Activated T-cell treated with anti-CD3 and anti-CD28 coated beads for 48 hours (primary cell): Measurements from ENCODE around the gene OR4K14.
"Not testable (repeated sequence)": the region's sequence is repeated elsewhere in the genome, so short reads cannot be mapped to it uniquely, and the experiment has no call there.

Experiments
- DNase-seq: peaks from one replicate; pipeline ENCODE4 v3.0.0-alpha.2; 2020; ENCODE audit warnings: low read depth

Gene OR4K14

GRCh38 chr14:20019257-20019865, at the start of gene OR4K14:
TSS of gene OR4K14 (minus strand) at chr14:20019307. CDS start at chr14:20015193, 4,114 bp downstream.
- DNase-seq = no peak

- DNase-seq = no peak
Observed at GRCh38 chr14:20059745-20060144, 40.6 kb upstream of the OR4K14 start, which contains the start of gene OR4L1. TSS of gene OR4L1 (plus strand) at chr14:20060045. CDS start at chr14:20060045, 0 bp downstream.

GRCh38 chr14:20048202-20048601, 29.1 kb upstream of the OR4K14 start:
- no peak for DNase-seq

GRCh38 chr14:20044243-20044642, 25.1 kb upstream of the OR4K14 start:
- no peak for DNase-seq

GRCh38 chr14:20035938-20036337, 16.8 kb upstream of the OR4K14 start, which contains the start of gene OR4K13:
TSS of gene OR4K13 (minus strand) at chr14:20036038. CDS start at chr14:20034758, 1,280 bp downstream.
- no peak for DNase-seq

GRCh38 chr14:20035449-20035848, 16.3 kb upstream of the OR4K14 start:
- no peak for DNase-seq

- DNase-seq = no peak
Observed at GRCh38 chr14:20031058-20031457, 12.0 kb upstream of the OR4K14 start.

GRCh38 chr14:20008156-20008555, 11.0 kb downstream of the OR4K14 start:
- DNase-seq = no peak

GRCh38 chr14:20002319-20002718, 16.8 kb downstream of the OR4K14 start:
- DNase-seq = no peak

GRCh38 chr14:20001863-20002262, 17.2 kb downstream of the OR4K14 start, which contains the start of gene OR4Q2:
TSS of gene OR4Q2 (plus strand) at chr14:20002163.
- DNase-seq = no peak

GRCh38 chr14:19993438-19993837, 25.7 kb downstream of the OR4K14 start:
- DNase-seq = no peak

GRCh38 chr14:19975291-19975690, 43.8 kb downstream of the OR4K14 start, which contains the start of gene OR4K15:
TSS of gene OR4K15 (plus strand) at chr14:19975591. CDS start at chr14:19975591, 0 bp downstream.
- no peak for DNase-seq

- no peak for DNase-seq
Observed at GRCh38 chr14:19974844-19975243, 44.3 kb downstream of the OR4K14 start.

GRCh38 chr14:19969735-19970134, 49.4 kb downstream of the OR4K14 start:
- DNase-seq = not testable (repeated sequence)
